NCI-H2171 treated with DMSO at 0.1 percent for 48 hours (cell line): Measurements from ENCODE around the gene GALNT3.

Experiments
- DNase-seq: peaks from one replicate; lab custom pipeline; 2025; lab: John Stamatoyannopoulos, UW

Gene GALNT3

DNA sequence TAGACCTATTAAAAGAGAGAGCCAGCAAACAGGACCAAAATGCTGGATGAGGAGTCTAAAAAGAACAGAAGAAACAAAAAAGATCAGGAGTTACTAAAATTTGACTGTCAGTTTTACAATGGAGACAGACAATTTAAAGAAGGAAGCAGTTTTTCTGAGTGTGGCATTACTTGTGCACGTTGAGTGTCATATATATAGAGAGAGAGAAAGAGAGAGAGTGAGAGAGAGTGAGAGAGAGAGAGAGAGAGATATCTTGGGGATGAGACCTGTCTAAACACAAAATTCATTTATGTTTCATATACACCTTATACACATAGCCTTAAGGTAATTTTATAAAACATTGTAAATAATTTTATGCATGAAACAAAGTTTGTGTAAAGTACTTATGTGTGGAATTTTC is 2.1 kb upstream of the GALNT3 start:
- no peak for DNase-seq

- no peak for DNase-seq
These were observed 964 bp upstream of the GALNT3 start for GRCh38 chr2:165795011-165795410.

DNA sequence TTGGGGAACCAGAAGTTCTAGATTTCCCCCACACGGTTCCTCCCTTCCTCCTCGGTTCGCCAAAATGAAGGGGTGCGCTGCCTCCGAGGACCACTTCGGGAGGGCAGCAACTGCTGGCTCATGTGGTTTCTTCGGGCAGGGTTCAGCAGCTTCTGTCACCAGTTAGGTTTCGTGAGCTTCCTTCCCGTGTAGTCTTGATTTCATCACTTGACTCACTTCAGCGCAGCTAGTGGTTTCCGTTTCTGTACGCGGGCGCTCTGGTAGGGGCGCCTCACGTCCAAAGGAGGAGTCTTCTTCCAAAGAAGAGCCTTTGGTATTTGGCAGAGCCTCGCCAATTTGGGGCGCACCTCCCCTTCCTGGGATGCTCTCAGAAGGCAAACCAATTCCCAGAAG is 485 bp upstream of the GALNT3 start:
- peak; percentile 71 for DNase-seq

GRCh38 chr2:165793161-165793778 is 777 bp downstream of the GALNT3 start:
- DNase-seq, result peak; percentile 21

GRCh38 chr2:165792104-165792454 is 2.0 kb downstream of the GALNT3 start:
- DNase-seq, result peak; percentile 36

DNA sequence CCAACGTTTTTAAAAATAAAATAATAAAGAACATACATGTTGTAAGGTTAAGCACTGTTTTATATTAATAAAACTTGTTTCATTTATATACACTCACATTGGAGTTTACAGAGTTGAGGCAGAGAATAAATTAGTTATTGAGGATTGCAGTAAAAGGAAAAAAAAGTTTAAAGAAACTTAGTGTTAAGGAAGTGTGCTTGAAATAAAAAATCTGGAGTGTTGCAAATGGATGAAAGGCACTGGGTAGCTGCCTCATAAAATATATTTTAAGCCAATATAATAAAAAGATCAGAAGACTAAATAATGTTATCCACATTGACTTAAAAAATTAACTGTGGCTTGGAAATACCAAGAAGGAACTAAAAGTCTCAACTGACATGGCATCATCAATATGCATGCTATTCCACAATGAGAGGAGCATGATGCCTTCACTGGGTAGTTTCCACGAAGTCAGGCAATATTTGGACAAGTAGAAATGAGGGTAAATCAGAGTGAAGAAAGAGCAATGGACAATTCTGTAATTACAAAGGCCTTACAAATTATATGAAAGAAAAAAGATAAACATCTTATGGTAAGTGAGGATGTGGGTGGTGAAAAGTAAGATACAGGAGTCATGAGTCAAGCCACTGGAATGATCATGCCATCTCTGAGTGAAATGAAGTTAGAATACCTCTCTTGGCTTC is 2.5 kb downstream of the GALNT3 start:
- DNase-seq, result no peak

GRCh38 chr2:165790466-165790865 is 3.6 kb downstream of the GALNT3 start:
- no peak for DNase-seq

DNA sequence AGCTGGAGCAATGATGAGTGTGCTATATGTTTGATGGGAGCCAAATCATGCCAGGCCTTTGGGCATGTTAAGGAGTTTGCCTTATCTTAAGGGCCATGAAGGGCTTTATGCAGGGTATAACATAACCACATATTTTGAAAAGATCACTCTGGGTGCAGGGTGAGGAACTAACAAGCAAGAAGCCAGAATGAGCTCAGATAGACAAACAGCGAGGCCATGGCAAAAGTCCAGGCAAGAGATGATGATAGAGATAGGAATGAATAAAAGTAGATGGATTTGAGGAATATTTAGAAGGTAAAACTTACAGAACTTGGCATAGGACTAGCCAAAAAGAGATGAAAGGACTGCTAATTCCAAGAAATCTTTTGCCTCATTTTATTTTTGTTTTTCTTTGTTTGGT is 6.7 kb downstream of the GALNT3 start:
- DNase-seq, result no peak

- no peak for DNase-seq
These were observed 14.3 kb downstream of the GALNT3 start for GRCh38 chr2:165779706-165780105.

DNA sequence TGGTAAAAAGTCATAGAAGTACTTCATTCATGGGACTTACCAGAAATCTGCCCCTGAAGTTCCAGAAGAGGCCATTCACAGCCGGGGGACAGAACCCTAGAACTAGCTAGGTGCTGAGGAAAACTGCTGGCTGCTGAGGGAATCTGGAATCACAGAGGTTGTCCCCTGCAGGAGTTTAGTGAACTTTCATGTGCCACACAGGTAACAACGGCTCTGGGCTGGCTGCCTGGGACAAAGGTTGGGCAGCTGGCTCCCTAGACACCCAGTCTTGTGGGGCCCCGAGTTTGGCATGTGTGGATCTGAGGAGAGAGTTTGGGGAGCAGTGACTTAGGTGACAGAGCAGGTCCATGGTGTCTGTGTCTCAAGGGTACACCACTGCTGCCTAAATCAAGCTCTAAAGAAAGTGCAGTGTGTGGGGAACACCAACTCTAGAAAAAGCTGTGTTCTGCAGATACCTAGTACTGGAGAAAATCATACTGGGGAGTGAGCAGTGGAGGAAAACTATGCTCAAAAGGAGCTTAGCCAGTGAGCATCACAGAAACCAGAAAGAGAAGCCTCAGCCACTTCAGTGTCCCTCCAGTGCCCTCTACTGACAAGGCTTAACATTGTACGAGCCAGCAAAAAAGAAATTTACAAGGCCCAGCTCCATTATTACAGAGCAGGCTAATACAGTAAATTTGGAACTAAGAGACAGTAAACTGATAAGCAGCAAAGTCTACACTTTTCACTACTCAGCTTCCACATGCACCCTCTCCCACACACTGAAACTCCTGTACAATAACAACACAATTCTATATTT is 15.2 kb downstream of the GALNT3 start:
- DNase-seq, result peak; percentile 25

GRCh38 chr2:165778187-165778556 is 15.9 kb downstream of the GALNT3 start:
- DNase-seq, result no peak

DNA sequence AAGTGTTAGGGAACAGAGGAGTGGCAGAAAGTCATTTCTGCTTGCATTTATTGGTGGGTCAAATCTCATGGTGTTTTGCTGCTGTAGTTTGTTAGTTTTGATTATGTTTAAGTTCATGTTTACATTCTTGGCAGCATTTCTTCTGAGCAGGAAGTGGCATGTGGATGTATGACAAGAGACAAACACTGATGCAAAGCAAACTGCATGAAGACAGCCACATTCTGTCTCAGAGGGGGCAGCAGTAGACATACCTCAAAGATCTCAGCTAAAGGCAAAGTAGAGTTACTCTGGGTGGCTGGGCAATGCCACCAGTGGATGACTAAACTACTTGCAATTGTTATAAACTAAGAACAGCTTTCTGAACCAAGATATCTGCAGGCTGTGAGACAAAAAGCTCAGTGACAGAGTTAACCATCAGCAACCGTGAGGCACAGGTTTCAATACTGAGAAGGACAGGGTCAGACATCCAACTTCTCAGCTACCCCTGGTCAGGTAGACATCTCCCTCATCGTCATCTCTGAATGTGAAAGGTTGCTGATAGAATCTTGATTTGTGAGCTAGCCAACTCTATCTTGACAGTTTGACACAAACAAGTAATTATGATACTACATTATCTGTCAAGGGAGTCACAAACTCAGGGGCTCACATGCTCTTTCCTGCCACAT is 16.4 kb downstream of the GALNT3 start:
- DNase-seq, result no peak

DNA sequence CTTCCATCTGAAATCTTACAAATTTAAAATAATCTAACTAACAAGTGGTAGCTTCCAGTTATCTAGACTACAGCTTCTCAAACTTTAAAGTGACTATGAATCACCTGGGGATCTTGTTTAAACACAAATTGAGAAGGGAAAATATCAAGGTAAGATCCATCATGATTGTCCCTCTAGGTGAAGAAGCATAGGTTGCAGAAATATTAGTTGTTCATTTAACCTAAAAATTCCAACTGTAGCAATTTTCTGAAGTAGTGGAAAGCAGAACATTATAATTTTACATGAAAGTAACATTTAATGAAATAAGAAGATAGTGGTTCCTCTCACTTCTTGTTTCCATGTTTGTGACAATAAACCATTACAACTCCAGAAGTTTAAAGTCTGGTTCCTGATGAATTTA is 17.3 kb downstream of the GALNT3 start:
- no peak for DNase-seq

GRCh38 chr2:165776013-165776412 is 18.0 kb downstream of the GALNT3 start:
- DNase-seq, result no peak

GRCh38 chr2:165773684-165774083 is 20.4 kb downstream of the GALNT3 start:
- DNase-seq, result no peak

GRCh38 chr2:165772183-165772582 is 21.9 kb downstream of the GALNT3 start:
- DNase-seq, result no peak

DNA sequence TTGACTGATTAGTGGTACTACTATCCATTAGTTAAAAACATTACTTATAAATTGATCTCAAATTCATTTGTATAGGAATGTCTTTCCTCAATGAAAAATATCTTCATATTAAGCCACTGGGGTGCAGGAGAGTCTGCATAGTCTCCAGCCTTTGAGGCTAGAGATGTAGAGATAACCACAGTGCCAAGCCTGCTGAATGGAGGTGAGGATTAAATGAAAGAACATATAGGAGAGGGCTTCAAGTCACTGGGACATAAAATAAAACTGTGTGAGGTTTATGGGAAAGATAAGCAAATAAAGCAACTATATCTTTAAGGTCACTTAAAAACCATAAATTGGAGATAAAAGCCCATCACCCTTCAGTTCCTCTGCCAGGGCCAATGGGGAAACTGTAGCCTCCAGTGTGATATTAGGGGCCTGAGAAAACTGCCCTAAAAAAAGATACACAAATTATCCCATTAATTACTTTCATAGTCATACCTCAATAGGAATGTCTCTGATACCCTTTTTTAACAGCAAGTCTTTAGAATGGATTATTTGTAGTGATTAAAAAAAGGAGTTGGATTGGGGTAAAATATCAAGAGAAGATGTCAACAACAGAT is 27.6 kb downstream of the GALNT3 start:
- no peak for DNase-seq

DNA sequence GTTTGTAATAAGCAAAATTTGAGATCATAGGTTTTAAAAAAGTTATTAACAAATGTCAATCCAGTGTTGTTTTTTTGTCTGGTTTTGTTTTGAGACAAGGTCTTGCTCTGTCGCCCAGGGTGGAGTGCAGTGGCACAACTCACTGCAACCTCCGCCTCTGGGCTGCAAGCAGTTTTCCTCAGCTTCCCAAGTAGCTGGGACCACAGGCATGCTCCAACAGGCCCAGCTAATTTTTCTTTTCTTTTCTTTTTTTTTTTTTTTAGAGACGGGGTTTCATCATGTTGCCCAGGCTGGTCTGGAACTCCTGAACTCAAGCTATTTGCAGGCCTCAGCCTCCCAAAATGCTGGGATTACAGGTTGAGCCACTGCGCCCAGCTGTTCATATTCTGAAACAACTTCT is 31.3 kb downstream of the GALNT3 start:
- no peak for DNase-seq

DNA sequence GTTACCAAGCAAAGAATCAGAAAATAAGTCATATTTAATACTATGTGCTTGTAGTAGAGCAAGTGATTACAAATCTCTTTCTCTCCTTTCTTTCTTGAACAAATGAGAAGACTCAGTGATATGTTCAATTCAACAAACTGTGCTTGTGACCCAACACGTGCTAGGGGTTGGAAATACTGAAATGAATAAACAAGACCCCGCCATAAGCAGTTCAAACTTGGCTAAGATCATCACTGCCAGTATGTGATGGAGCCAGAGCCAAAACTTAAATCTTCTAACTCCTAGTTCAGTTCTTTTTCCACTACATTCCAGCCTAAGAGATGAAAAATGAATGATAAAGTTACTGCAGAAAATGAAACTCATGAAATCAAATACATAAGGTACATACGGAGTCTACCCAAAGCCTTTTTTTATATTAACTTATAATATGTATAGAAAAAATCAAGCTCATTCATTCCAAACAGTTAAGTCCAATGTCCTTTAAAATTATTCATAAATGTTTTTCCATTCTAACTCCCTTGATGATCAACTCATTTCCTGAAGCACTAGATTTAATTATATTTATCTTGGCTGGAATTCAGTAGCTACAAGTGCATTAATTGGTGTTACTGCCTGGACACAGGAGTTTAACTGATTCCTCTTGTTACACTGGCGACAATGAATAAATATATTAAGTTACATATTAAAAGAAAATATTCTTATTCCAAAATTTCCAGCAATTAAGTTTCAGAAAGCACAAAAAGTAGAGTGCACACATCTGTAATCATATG is 36.0 kb downstream of the GALNT3 start:
- no peak for DNase-seq

GRCh38 chr2:165746501-165746900 is 47.5 kb downstream of the GALNT3 start:
- DNase-seq, result no peak

DNA sequence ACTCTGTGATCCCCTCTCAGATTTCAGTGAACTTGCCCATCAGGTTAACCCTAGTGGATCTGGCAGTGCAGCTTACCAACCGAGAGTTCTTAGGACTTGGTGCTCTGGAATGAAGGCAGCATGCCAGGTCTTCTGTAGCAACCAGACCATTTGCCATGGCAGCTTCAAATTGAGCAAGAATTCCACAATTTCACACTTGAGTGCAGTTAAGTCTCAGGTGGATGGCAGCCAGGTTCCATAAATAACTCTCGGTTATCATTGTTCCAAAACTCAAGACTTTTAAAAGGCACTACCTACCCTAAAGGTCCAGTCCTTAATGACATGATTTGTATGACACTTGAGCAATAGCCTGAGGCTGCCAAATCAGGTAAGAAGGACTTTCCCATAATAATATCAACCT is 48.1 kb downstream of the GALNT3 start:
- peak; percentile 36 for DNase-seq

GRCh38 chr2:165743442-165743841 is 50.6 kb downstream of the GALNT3 start:
- no peak for DNase-seq
